ENCODE data around the gene MAPKAP1.
A peak's percentile ranks its signal among the peaks of the same experiment; 100 is the strongest.

MAPKAP1 gene

DNA sequence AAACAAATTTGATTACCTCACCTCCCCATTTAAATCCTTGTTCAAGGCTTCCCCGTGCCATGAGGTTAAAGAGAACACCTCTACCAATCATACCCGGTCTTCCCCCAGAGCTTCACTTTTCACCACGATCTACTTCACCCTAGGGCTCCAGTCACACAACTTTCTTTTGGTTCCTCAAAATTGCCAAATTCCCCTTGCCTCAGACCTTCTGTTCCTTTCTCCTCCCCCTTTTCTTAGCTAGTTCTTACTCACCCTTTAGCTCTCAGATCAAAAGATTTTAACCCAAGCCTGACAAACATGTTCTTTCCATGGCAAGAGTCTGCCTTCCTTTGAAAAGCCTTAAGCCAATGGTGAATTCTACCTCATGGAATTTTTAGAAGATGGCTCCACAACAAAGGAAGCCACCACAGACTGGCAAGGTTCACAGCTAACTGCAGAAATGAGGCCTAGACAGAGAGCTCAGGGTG, 56.7 kb downstream of the MAPKAP1 start:
- FAIRE-seq (peak; percentile 65), DNase-seq (ENCODE audit: insufficient read length, low spot score) (peak; percentile 29)
- TF ChIP-seq POLR2A (IDR thresholded peaks at IDR 0.05; ENCODE audit: low read depth, low read length) (no peak; the same call in 1 of the 2 replicates), PAX5 (IDR thresholded peaks at IDR 0.05; ENCODE audit: insufficient read depth, low read length, severe bottlenecking) (no peak), POU2F2 (IDR thresholded peaks at IDR 0.05; ENCODE audit: low read depth, low read length) (peak; percentile 90), POLR2AphosphoS5 (IDR thresholded peaks at IDR 0.05; ENCODE audit: low read depth, low read length) (no peak), TAF1 (IDR thresholded peaks at IDR 0.05; ENCODE audit: low read depth, low read length) (0 out of 2 replicates have a peak, but pooled peaks have one; percentile 3), SPI1 (IDR thresholded peaks at IDR 0.05; ENCODE audit: low read depth, low read length) (peak; percentile 82)

DNA sequence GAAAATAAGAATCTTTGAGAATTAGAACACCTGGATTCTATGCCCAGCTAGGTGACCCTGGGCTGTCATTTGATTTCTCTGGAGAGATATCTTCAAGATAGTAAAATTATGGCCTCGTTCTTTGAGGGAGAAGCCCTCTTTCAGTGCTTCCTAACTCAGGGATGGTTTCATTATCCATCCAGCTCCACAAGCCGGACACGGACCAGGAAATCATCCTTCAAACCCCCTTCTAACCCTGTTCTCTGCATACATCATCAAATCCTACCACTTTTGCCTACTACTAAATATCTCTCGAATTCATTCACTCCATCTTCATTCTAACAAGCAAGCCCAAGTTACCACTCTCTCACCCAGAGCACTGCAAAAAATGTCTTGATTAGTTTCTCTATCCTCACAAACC, 57.2 kb downstream of the MAPKAP1 start:
- no peak for TF ChIP-seq PAX5 (IDR thresholded peaks at IDR 0.05; ENCODE audit: insufficient read depth, low read length, severe bottlenecking)
- TF ChIP-seq SPI1 (IDR thresholded peaks at IDR 0.05; ENCODE audit: low read depth, low read length): no peak
- no peak for TF ChIP-seq TAF1 (IDR thresholded peaks at IDR 0.05; ENCODE audit: low read depth, low read length)
- no peak for DNase-seq (ENCODE audit: insufficient read length, low spot score)
- no peak for FAIRE-seq

DNA sequence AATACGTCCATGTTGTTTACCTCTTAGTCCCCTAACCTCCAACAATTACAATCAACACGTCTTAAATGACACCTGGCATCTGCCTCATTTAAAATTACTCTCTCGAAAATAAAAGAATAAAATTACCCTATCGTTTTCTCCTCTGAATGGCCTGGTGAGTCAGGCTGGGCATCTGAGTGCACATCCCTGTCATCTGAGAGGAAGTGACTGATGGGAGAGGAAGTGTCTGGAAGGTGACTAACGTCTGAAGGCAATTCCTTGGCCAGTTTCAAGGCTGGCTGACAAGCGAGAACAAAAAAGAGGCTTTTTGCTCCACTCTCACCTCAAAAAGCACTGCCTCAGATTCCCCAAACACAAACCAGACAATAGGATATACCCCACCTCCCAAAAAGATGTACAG, 57.7 kb downstream of the MAPKAP1 start:
- DNase-seq (ENCODE audit: insufficient read length, low spot score) (no peak), FAIRE-seq (peak; percentile 56)
- TF ChIP-seq POLR2AphosphoS5 (IDR thresholded peaks at IDR 0.05; ENCODE audit: low read depth, low read length) (no peak), SPI1 (IDR thresholded peaks at IDR 0.05; ENCODE audit: low read depth, low read length) (peak; percentile 84), POU2F2 (IDR thresholded peaks at IDR 0.05; ENCODE audit: low read depth, low read length) (no peak)

DNA sequence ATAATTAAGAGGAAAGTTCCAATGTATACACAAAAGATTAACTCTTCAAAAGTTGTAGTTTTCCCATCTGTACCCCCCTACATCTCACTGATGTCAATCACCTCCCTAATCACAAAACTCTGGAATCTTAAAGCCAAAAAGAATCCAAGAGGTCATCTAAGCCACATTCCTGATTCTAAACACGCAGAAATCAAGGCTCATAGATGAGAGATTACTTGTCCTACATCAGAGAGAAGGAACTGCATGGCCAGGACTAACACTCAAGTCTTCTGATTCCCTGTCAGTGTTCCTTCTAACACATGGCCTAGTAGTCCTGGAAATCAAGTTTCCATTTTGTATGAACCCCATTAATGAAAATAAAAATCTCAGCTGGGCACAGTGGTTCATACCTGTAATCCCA, 58.7 kb downstream of the MAPKAP1 start:
- no peak for TF ChIP-seq POU2F2 (IDR thresholded peaks at IDR 0.05; ENCODE audit: low read depth, low read length)
- no peak for TF ChIP-seq TAF1 (IDR thresholded peaks at IDR 0.05; ENCODE audit: low read depth, low read length)
- TF ChIP-seq PAX5 (IDR thresholded peaks at IDR 0.05; ENCODE audit: insufficient read depth, low read length, severe bottlenecking): no peak
- FAIRE-seq: no peak
- DNase-seq (ENCODE audit: insufficient read length, low spot score): no peak

DNA sequence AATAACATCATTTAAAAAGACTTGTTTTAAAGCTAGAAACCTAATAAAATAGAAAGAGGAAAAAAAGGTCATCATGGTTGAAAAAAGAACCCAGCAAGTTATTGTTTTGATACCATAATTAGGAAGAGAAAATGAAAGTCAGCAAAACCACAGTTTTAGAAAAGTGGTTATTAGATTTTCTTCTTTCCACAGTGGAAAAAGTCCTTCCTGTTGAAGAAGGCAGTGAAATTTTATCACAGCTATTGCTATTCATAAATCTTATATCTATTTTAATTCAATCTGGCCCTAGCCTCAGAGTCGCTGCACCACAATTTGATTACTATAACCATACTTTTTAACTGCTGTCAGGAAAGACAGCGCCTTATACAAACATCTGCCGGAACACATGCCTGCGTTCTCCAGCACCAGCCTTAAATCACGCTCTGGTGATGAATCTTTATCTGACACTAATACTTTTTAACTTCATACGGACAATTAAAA, 60.3 kb downstream of the MAPKAP1 start:
- DNase-seq (ENCODE audit: insufficient read length, low spot score) (no peak), FAIRE-seq (peak; percentile 61)
- no peak for TF ChIP-seq POLR2AphosphoS5 (IDR thresholded peaks at IDR 0.05; ENCODE audit: low read depth, low read length)
- TF ChIP-seq POLR2A (IDR thresholded peaks at IDR 0.05; ENCODE audit: low read depth, low read length): no peak
- TF ChIP-seq SPI1 (IDR thresholded peaks at IDR 0.05; ENCODE audit: low read depth, low read length): no peak
- no peak for TF ChIP-seq PAX5 (IDR thresholded peaks at IDR 0.05; ENCODE audit: insufficient read depth, low read length, severe bottlenecking)
- TF ChIP-seq TAF1 (IDR thresholded peaks at IDR 0.05; ENCODE audit: low read depth, low read length): no peak
- TF ChIP-seq POU2F2 (IDR thresholded peaks at IDR 0.05; ENCODE audit: low read depth, low read length): no peak

DNA sequence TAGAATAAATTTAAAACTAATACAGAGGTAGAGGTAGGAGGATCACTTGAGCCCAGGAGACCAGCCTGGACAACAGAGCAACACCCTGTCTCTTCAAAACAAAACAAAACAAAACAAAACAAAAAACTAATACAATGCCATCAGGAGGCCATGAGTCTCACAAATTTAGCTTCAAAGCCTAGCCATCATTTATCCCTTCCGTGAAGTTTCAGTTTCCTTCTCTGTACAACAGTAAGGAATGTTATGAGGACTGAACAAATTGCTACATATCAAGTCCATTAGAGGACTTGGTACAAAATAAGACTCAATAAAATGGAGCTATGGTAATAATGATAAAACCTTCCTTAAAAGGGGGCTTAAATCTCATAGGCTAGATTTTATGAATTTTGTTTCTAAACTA, 60.8 kb downstream of the MAPKAP1 start:
- FAIRE-seq: no peak
- DNase-seq (ENCODE audit: insufficient read length, low spot score): no peak

DNA sequence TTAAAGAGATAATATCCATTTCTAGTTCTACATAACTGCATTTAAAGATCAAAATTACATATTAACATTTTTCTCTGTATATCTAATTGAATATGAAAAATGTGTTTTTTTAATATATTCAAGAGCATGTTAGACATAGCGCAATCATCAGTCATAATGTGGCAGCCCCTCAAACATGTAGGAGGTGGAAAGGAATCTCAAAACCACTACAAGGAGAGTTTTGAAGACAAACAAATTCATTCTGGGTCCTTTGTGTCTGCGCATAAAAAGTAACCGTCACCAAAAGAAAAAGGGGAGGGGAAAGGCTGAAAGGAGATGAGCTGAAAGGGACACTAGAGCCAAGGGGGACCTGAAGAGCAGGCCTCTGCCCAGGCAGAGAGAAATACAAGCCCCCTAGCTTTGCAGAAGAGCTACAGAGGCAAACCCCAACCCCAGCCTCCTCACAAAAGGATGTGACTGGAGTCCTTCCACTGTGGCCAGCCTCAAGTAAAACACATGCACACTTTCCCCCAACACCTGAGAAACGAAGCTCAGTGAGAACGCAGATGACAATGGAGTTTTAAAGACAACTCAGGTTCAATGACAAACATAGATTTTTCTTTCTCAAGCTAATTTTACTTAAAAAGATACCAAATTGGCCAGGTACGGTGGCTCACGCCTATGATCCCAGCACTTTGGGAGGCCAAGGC, 62.0 kb downstream of the MAPKAP1 start:
- DNase-seq (ENCODE audit: insufficient read length, low spot score) (no peak), FAIRE-seq (no peak)
- TF ChIP-seq POLR2AphosphoS5 (IDR thresholded peaks at IDR 0.05; ENCODE audit: low read depth, low read length) (no peak), PAX5 (IDR thresholded peaks at IDR 0.05; ENCODE audit: insufficient read depth, low read length, severe bottlenecking) (no peak), SPI1 (IDR thresholded peaks at IDR 0.05; ENCODE audit: low read depth, low read length) (no peak), TAF1 (IDR thresholded peaks at IDR 0.05; ENCODE audit: low read depth, low read length) (no peak), POU2F2 (IDR thresholded peaks at IDR 0.05; ENCODE audit: low read depth, low read length) (no peak), POLR2A (IDR thresholded peaks at IDR 0.05; ENCODE audit: low read depth, low read length) (no peak)

More for the DNA sequence above, 60.8 kb downstream of the MAPKAP1 start:
- TF ChIP-seq PAX5 (IDR thresholded peaks at IDR 0.05; ENCODE audit: insufficient read depth, low read length, severe bottlenecking) (no peak), SPI1 (IDR thresholded peaks at IDR 0.05; ENCODE audit: low read depth, low read length) (no peak), TAF1 (IDR thresholded peaks at IDR 0.05; ENCODE audit: low read depth, low read length) (no peak), POLR2AphosphoS5 (IDR thresholded peaks at IDR 0.05; ENCODE audit: low read depth, low read length) (no peak), POU2F2 (IDR thresholded peaks at IDR 0.05; ENCODE audit: low read depth, low read length) (no peak), POLR2A (IDR thresholded peaks at IDR 0.05; ENCODE audit: low read depth, low read length) (no peak)

DNA sequence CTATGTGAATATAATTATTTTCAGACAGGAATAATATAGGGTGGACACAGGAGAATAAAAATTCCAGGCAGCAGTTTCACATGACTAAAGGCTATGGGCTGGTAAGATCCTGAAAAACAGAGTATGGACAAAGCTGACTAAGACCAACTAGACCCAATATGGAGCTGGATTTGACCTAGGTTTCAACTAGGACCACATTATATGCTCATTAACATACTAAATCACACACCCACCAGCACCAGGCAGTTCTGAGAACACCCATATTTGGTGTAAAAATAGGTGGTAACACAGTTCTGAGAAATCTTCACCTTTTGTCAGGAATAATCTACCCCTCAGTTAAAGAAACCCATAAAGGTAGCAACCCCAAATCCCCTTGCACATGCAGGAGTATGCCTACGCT, 64.7 kb downstream of the MAPKAP1 start:
- FAIRE-seq (no peak), DNase-seq (ENCODE audit: insufficient read length, low spot score) (no peak)
- no peak for TF ChIP-seq POU2F2 (IDR thresholded peaks at IDR 0.05; ENCODE audit: low read depth, low read length)
- TF ChIP-seq POLR2AphosphoS5 (IDR thresholded peaks at IDR 0.05; ENCODE audit: low read depth, low read length): no peak
- no peak for TF ChIP-seq PAX5 (IDR thresholded peaks at IDR 0.05; ENCODE audit: insufficient read depth, low read length, severe bottlenecking)
- no peak for TF ChIP-seq TAF1 (IDR thresholded peaks at IDR 0.05; ENCODE audit: low read depth, low read length)
- no peak for TF ChIP-seq SPI1 (IDR thresholded peaks at IDR 0.05; ENCODE audit: low read depth, low read length)
- no peak for TF ChIP-seq POLR2A (IDR thresholded peaks at IDR 0.05; ENCODE audit: low read depth, low read length)

DNA sequence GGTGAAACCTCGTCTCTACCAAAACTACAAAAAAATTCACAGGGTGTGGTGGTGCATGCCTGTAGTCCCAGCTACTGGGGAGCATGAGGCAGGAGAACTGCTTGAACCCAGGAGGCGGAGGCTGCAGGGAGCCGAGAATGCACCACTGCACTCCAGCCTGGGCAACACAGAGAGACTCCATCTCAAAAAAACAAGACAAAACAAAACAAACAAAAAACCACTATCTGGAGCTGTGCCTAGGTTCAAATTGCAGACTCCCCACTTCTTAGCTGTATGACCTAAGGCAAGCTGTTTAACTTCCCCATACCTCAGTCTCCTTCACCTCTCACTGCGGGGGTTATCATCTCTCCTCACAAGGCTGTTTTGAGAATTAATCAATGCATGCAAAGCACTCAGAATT, 68.0 kb downstream of the MAPKAP1 start:
- DNase-seq (ENCODE audit: insufficient read length, low spot score) (no peak), FAIRE-seq (no peak)
- TF ChIP-seq POLR2A (IDR thresholded peaks at IDR 0.05; ENCODE audit: low read depth, low read length): no peak
- no peak for TF ChIP-seq TAF1 (IDR thresholded peaks at IDR 0.05; ENCODE audit: low read depth, low read length)
- TF ChIP-seq POLR2AphosphoS5 (IDR thresholded peaks at IDR 0.05; ENCODE audit: low read depth, low read length): no peak
- no peak for TF ChIP-seq SPI1 (IDR thresholded peaks at IDR 0.05; ENCODE audit: low read depth, low read length)
- no peak for TF ChIP-seq PAX5 (IDR thresholded peaks at IDR 0.05; ENCODE audit: insufficient read depth, low read length, severe bottlenecking)
- TF ChIP-seq POU2F2 (IDR thresholded peaks at IDR 0.05; ENCODE audit: low read depth, low read length): no peak
